SKM-1 treated with dmso at 0.1 percent for 144 hours (cell line): Measurements from ENCODE around the gene METTL3.

ENCODE experiments used
- DNase-seq: peaks from one replicate; lab custom pipeline; 2025; ENCODE audit not compliant: unreplicated experiment; lab: John Stamatoyannopoulos, UW

Gene METTL3

GRCh38 chr14:21476925-21477681 lies 34.0 kb downstream of the METTL3 start, which contains the start of the genes RAB2B and TOX4:
TSS of gene RAB2B (minus strand) at chr14:21476959. CDS start at chr14:21476872, 87 bp downstream.
TSS of gene TOX4 (plus strand) at chr14:21477195. CDS start at chr14:21477279, 84 bp downstream.
- DNase-seq, result peak; percentile 88

GRCh38 chr14:21476523-21476924 lies 34.6 kb downstream of the METTL3 start:
- DNase-seq, result no peak

DNA sequence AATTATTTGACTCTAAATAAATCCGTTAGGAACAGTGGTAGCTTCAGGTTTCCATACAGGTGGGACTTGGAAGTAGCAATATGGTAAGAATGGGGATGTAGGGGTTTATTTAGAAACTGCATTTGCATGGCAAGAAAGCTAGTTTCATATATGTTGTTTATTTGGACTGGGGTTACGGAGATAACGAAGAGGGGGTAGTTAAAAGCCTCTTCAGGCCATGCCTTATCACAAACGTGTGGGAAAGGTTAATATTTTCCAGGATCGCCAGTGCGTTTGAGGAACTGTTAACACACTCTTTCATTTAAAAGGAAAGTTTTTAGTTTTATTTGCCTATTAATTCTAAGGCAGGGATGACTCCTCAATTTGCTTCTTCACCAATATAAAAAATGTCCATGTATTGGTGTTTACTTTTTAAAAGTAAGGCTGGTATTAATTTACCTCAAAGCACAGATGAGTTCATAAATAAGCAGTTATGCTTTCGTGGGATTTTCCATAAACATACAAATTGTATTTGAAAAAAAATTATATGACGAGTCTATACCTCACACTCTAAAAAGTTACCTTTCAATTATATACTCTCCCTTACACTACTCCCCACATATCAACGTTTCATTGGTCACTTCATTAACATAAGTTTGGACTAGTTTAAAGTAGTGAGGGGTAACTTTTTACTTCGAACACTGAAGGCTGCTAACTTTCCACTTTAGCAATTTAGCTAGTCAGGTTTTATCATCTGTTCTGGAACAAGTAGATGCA lies 35.2 kb downstream of the METTL3 start:
- DNase-seq, result no peak

DNA sequence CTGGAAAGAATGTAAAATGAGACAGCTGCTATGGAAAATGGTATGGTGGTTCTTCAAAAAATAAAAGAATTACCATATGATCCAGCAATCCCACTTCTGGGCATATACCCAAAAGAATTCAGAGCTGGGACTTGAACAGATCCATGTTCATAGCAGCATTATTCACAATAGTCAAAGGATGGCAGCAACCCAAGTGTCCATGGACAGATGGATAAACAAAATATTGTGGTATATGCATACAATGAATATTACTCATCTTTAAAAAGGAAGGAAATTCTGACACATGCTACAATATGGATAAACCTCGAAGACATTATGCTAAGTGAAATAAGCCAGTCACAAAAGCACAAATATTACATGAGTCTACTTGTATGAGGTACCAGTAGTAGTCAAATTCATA lies 43.5 kb downstream of the METTL3 start:
- DNase-seq, result no peak

DNA sequence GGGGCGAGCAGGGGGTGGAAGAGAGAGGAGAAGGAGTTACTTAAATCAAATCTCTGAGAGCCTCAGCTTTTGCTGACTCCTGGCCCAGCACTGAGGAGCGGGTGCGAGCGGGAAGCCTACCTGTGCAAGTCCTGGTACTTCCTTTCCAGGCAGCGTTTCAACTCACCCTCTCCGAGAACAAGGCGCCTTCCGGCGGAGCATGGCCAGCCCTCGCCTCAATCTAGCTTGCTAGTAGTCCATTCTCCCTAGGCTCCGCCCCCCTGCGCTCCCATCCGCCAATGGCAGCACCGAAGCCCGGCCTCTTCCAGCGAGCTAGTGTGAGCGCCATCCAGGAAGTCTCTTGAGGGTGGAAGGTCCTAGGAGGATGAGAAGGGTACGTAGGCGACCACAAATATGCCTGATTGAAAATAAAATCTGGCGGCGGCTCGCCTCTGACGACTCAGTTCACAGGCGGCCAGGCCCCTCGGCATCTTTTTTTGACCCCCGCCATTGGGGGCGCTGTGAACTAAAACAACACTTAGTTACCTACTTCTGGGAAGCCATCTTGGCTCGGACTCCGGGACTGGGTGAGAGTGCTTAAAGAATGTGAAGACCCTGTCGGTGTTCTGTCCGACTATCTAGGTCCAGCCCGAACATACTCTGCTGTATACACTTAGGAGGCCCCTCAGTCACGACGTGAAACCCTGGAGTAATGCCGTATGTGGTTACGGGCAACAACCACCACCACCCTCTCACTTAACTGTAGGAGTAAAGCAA lies 55.0 kb downstream of the METTL3 start, which contains the start of gene CHD8:
TSS of gene CHD8 (minus strand) at position 212 of the 756 bp plus-strand sequence. CDS start 24,480 bp downstream, outside the sequence.
- DNase-seq, result peak; percentile 94

- no peak for DNase-seq
Observed at GRCh38 chr14:21455592-21455911, 55.6 kb downstream of the METTL3 start.

GRCh38 chr14:21454843-21455544 lies 56.1 kb downstream of the METTL3 start:
- no peak for DNase-seq

DNA sequence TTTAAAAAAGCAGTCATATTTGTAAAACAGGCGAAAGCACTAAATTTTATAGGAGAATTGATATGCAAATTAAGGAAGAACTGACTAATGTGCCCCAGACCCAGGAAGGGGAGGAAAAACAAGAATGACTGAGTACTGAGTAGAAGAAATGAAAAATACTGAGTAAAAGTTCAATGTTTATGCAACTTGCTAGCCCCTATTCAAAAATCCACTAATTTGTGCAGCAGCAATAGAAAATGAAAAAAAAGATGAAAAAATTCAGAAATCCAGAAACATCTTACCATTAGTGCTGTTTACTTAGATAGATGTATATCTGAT lies 61.3 kb downstream of the METTL3 start:
- DNase-seq, result no peak
